HS-27A (cell line): ENCODE data around the gene KLF5.
"Not testable (repeated sequence)": the region's sequence is repeated elsewhere in the genome, so short reads cannot be mapped to it uniquely, and the experiment has no call there.

ENCODE experiments used
- DNase-seq: peaks from one replicate; pipeline ENCODE4 v3.0.0-alpha.2; 2012; ENCODE audit warnings: low read depth, missing footprints

The KLF5 gene

DNA sequence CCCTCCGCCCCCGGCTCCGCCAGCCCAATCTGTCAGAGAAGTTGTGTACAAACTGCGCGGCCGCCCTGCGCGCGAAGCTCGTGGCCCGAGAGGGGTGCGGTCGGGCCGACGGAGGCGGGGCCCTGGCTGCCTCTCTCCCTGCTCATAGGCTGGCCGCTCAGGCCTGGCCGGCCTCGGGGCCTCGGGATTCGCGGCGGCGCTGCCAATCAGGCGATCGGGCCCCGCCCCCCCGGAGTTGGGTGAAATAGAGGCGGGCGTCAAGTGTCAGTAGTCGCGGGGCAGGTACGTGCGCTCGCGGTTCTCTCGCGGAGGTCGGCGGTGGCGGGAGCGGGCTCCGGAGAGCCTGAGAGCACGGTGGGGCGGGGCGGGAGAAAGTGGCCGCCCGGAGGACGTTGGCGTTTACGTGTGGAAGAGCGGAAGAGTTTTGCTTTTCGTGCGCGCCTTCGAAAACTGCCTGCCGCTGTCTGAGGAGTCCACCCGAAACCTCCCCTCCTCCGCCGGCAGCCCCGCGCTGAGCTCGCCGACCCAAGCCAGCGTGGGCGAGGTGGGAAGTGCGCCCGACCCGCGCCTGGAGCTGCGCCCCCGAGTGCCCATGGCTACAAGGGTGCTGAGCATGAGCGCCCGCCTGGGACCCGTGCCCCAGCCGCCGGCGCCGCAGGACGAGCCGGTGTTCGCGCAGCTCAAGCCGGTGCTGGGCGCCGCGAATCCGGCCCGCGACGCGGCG lies at the start of gene KLF5:
Gene KLF5, plus strand, starts transcription at position 270 of the 724 bp plus-strand sequence. Its CDS starts 323 bp downstream, at position 593.
- peak; percentile 70 for DNase-seq

DNA sequence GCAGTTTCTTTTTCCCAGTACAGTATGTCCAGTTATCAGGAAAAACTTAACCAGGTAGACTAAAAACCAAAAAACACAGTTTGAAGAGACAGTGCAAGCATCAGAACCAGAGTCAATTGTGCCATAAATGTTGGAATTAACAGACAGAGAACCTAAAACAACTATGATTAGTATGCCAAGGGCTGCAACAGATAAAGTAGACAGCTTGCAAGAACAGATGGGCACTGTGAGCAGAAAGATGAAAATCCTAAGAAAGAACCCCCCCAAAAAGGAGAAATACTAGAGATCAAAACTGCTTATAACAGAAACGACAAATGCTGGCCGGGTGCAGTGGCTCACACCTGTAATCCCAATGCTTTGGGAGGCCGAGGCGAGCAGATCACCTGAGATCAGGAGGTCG lies 47.1 kb upstream of the KLF5 start:
- DNase-seq, result no peak

DNA sequence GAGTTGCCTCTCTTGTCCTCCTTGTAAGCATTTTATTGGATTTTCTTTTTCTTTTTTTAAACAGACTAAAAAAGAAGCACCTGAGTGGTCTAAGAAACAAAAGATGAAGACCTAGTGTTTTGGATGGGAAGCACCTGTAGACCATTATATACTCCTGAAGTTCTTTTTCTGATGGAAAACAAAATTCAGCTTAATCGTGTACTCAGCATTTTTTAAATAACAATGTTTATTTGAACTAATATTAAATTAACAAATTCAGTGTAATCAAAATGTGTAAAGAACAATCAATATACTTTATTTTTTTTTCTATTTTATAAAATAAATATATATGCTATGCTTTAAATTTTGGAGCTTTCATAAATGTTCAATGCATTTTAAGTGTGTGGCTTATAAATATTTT lies 43.0 kb upstream of the KLF5 start:
- no peak for DNase-seq

DNA sequence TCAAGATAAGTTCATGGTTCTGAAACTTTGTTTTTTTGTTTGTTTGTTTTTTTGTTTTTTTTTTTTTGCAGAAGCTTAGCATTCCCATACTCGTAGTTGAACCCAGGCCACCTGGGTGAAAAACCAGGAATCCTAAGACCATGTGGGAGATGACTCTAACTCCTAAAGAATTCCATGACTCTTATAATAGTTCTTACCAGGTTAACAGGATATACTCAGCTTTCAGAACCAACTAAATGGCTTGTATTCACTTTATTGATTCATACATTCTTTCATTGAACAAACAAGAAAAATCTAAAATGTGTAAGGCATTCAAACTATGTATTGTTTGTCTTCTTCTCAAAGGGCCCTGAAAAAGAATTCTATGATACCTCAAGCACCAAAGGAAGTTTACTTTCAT lies 40.5 kb upstream of the KLF5 start:
- DNase-seq, result no peak

DNA sequence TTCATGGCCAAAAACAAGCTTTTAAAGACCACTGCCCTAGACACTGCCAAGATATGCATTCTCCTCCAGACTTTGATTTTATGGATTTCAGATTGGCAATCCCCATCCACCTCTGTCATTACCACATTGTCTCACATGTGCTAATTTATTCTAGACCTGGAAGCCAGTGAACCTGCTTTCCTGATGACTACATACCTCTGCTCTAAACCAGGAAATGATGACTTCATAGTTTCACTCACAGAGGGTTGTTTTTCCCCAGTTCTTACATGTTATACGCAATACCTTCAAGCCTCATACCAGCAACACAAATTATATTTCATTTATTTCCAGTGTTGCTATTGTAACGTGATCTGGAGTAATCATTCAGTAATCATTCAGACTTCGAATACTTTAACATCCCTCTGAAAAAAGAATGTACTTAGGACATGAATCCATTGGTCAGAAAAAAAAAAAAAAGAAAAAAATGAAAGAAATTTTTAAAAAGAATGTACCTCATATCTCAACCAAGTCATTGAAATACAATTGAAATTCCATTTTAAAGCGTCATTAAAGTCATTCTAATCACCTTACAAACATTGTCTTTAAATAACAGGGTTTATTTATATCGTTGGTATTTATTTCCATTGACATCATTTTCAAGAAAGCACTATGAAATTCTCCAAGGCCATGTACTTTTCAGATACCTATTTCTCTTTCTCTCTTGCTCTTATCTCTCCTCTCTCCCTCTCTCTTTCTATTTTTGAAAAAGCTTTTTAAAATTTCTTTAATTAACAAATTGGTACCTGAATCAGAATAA lies 33.4 kb upstream of the KLF5 start:
- DNase-seq, result no peak

DNA sequence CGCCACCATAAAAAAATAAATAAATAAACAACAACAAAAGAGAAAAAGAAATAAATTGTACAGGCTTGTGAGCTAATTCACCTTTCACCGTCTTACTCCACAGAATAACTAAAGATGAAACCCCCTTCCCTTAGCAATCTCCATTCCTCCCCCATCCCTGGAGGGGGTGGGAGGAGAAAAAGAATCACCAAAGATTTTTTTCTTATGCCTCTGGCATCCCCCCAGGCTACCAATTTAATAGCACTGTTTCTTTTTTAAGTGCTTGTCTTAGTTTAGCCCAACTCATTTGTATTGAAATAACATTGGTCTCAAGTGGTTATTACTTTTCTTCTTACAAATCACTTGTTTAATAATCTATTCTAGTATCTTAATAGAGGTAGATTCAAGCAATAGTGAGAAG lies 23.9 kb upstream of the KLF5 start:
- DNase-seq, result no peak

DNA sequence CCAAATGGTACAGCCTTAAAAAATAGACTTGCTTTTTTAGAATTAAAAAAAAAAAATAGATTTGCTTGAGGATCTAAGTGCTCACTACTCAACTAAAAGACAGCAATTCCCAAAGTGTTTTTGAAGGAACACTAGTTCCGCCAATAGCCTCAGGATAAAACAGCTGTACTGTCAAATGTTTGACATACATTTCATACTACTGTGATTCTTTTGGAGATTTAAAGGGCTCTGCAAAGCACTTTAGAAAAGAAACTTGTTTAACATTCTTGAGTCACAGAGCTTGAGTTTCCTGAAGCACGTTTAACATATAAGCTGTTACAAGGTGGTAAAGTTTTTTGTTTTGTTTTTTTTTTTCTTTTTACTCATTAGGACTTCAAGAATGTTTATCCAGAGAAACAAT lies 23.1 kb upstream of the KLF5 start:
- no peak for DNase-seq

DNA sequence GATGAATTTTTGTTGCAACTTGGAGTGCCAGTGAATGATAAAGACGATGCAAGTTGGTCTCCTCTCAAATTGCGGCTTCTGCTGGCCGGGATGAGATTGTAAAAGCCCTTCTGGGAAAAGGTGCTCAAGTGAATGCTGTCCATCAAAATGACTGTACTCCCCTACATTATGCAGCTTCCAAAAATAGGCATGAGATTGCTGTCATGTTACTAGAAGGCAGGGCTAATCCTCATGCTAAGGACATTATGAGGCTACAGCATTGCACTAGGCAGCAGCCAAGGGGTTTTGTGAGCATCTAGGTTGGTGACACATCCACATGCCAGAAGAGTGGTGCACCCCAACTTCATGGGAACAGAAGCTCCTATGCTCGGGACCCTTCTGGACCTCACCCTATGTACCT lies 22.2 kb upstream of the KLF5 start:
- DNase-seq, result no peak

DNA sequence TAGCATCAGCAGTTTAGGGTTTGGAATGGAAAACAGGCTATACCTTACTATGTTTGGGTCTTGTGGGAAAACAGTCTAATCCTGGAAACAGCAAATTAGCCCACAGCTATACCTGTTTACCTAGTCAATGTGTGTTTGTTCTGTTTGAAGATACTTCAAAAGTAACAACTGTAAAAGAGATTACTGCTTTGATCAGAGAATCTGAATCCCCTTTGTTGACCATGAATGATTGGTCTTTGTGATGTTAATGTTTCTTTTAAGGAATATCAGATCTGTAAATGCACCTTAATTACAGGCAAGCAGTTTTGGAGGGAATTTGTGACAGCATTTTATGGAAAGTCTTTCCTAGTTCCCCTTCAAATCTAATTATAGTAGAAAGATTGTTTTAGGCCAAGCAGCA lies 20.7 kb upstream of the KLF5 start:
- no peak for DNase-seq

DNA sequence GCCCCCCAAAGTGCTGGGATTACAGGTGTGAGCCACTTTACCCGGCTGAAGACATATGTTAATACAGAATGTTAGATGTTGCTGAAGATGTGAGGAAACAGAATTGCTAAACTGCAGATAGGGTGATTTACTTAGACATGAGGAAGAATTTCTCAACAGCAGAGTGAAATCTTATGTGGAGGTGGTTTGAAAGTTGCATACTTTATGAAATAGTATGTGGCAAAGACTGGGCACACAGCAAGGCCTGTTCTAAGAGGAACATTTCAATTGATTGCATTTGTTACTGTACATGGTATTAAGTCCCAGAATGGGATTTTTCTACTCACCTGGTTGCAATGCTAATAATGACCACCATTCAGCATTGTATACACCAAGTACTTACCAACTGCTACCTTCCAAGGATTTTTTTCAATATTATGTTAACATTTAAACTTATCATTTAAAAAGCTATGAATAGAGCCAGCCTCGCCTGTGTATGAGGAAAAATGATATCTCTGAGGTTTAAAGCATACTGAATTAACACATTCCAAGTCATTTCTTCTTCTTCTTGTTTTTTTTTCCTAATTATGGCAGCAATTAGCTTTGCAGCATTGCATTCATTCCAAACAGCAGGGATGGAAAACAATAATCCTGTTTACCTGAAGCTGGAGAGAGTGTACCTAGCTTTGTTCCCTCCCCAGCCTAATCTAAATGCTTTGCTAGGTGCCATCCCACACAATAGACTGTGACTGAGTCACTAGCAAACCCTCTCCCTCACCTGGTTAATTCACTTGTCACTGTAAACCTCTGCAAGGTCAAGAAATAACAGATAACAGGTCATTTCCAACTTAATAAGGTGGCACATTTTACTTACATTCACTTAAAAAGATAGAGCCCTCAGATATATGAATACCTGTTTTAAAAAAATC lies 19.4 kb upstream of the KLF5 start:
- no peak for DNase-seq

DNA sequence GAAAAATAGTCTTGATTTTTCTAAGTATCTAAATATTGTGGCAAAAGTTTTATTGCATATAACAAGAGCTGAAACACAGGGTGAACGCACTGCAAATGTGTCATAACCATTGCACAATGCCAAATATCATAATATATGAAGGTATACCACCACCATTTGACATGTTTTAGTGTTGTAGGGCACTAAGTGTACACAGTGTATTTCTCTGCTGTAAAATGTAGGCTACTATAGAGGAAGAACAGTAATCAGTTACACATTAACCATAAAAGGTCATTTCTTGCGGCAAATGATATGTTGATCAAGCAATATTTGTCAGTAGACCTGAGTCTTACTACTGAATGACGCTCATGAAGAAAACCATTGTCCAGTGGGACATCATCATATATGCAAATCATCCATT lies 18.3 kb upstream of the KLF5 start:
- no peak for DNase-seq

DNA sequence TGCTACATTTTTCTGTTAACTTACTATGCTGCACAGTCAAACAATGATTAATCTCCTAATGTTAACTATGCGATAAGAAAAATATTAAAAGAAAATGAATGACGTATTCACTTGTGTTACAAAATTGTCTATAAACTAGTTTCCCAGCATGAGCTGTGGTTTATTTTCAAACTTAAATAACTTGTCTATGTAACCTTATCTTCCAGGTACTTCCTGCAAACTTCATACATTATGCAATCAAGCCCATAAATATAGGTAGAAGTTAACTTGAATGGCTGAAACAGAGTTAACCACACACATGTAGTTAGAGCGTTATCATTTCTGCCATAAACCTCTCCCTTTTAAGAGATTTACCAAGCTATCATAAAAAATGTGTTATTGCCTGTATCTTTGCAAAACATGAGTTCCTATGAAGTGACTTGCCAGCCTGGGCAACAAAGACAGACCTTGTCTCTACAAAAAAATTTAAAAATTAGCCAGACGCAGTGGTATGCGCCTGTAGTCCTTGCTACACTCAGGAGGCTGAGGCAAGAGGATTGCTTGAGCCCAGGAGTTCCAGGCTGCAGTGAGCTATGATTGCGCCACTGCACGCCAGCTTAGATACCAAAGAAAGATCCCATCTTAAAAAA lies 17.7 kb upstream of the KLF5 start:
- DNase-seq, result no peak

DNA sequence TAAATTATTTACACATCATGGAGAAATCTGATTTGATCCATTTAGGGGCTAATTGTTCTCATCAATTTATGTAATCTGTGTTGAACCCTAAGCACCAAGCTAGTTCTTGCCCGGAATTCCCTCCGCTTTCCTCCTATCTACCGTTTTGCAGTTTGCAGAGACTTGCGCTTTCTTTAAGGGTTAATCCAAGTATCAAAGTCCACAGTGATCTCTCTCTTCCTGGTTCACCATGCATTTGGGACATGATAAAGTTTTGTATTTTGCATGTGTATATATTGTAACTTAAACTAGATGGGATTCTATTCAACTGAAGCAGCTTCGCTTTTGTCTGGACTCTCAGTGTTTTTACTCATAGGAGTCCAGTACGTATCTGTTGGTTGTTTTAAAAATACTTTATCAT lies 13.8 kb upstream of the KLF5 start:
- no peak for DNase-seq

DNA sequence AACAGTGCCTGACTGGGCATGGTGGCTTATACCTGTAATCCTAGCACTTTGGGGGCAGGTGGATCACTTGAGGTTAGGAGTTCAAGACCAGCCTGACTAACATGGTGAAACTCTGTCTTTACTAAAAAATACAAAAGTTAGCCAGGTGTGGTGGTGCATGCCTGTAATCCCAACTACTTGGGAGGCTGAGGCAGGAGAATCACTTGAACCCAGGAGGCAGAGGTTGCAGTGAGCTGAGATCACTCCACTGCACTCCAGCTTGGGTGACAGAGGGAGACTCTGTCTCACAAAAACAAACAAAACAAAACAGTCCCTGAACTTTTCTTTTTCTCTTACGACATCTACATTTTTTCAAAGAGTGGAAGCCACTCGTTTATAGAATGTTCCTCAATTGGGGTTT lies 10.2 kb upstream of the KLF5 start:
- DNase-seq, result not testable (repeated sequence)

DNA sequence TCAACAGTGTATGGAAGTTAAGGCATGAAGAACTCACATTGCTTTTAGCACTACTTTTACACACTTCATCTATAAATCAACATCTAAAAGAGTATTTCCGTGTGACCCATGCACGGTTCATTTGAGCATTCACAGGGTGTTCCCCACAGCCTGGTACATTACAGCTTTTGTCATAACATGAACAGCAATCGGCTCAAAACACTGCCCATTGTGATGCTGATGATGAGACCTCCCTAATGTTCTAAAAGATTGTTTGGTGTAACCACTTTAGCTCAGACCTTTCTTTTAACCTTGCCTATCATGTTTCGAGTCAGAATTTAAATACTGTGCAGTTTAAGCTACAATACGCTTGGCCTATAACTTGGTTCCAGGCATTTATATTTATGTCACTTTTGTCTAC lies 4.1 kb upstream of the KLF5 start:
- no peak for DNase-seq

DNA sequence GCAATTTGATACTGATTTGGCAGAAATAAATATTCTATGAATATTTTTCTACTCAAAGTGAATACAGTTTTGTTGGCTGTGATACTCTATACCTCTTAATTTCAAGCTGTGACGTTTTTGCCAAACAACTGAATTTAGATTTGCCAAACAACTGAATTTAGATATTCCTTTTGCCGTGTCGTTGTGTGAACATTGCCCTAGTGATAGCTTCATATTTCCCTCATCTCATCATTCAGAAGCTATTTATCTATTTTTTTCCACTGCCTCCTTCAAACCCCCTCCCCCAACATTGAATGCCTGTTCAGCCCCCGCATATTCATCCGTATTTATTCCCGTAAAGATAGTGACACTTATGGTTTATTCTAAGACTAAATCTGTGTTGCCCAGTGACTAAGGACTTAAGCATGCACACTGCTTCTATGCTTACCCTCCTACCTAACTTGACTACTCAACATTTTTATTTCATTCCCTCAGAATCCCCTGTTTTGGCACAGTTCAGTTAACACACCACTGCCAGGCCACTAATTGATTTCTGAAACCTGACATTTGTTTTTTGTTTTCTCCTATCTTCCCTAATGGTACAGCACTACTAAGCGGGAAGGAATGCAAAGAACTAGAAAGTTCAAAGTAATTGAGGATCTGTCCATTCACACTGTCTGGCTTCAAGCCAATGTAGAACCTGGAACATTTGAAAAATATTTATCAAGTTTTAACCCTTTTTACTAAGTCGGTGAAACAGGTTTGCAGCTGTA lies 2.8 kb upstream of the KLF5 start:
- peak; percentile 60 for DNase-seq

DNA sequence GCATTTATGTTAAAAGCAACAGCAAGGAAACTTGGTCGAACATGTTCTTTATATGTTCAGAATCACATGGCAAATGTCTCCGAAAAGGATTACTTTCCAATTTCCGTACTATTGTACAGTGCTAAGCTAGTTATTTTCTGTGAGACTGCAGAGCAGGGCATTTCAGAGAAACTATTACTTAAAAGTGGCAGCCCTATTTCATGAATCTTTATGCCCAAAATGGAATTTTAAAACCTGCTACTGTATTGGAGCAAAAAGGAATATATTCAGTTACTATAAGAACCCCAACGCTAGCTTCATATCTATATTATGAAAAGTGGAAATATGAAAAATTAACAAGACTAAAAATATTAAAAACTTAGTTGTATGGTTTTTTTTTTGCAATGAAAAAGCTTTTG lies 2.2 kb upstream of the KLF5 start:
- DNase-seq, result no peak

DNA sequence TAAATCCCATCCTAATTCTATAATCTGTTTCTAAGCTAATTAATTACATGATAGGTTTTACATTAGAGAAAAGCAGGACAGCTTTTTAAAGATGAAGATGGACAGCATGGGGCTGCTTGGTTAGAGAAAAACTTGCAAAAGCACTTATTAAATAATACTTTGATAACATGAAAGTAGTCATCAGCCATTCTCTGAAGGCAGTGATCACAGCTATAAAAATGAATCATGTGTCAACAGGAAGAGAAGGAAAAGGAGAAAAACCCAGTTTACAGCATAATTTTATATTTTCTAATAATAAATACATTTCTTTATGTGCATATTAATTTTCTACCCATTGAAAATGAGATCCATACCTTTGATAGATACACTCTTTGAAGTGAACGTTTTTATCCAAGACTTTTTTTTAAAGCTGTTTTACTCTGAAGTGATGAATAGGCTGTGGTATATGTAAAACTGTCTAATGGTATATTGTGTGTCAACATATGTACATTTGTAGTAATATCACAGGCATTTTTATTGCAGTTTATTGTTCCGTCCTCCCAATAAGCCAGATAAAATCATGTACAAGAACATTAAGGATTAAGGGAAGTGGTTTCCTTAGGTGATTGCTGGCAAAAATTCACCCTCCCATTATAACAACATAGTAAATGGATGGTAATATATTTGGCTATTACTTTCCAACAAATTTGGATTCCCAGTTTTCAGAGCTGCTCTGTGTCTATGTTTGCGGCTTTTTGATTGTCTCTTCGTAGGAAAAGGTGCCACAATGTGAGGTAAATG lies 1.3 kb upstream of the KLF5 start:
- DNase-seq, result no peak

DNA sequence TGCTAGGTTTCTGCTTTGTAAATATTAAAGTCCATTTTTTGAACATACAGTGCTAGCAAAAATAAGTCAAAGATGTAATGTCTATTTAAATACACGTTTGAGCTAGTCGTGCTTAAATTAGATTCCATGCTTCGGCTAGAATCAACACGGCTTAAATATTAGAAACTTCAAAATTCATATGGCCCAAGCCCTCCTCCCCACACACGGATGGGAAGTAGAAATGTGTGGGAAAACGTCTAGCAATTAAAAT lies 816 bp upstream of the KLF5 start:
- no peak for DNase-seq

DNA sequence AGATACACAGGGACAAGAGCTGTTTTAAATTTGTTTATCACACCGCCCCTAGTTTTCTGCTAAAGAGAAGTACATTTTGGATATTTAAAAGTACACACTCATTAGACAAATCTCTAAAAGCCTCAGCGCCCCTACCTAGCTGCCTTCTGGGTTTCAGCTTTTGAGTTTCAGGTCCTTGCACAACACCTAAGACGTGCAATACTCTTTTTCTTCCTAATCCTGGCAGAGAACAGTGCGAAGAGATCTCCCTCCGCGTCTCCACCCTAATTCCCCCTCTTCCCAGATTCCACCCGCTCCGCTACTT lies 421 bp upstream of the KLF5 start:
- DNase-seq, result no peak
